Hematopoietic multipotent progenitor cell (in vitro differentiated cells): ENCODE measurements around the gene LRRC47. TPM values are rescaled to one million over a fixed set of nuclear protein-coding genes. Genes with fewer than 3 reads are reported as not detected.
A peak's percentile ranks its signal among the peaks of the same experiment; 100 is the strongest.

Experiments used
- DNase-seq, 3 donors: peaks; one replicate each; pipeline ENCODE4 v3.0.0-alpha.2; 2011 to 2015; ENCODE audit warnings: low read depth in 2 of 3, low spot score in 2 of 3
- total RNA-seq: library from RNA; depleted of rRNA; stranded (reverse); fragments of >200 nt; gene quantifications from one replicate; pipeline ENCODE4 v1.2.3, GENCODE V29; 2012

Gene LRRC47
- total RNA-seq, 1 donor = 27.7 TPM

DNA sequence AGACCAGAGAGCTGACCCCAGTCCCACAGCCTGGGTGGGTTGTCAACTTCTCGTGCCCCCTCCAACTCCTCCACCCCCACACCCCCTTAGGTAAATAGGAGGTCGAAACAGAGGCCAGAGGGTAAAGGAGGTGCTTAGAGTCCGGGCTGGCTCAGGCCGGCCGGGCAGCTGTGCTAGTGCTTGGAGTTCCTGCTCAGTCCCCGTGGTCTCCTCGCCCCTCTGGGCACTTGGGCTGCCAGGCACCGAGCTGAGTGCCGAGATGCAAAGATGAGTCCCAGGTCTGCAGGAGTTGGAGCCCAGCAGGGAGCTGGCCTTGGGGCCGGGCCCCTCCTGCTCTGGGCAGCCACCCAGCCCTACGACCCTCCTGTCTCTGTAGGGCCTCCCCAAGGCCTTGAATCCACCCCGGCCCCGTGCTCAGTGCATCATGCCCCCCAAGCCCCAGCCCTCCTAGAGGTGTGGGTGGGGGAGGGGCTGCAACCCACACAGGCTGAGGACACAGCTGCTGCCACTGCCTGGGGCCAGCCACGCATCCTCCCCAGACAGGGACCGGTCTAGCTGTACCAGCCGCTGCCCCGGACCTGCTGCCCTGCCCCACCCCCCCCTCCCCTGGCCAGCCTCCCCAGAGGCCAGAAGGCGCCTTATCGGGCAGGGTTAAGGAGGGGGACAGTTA is 21.9 kb downstream of the LRRC47 start:
- no peak for DNase-seq

GRCh38 chr1:3773572-3774275 is 22.6 kb downstream of the LRRC47 start:
- no peak for DNase-seq

DNA sequence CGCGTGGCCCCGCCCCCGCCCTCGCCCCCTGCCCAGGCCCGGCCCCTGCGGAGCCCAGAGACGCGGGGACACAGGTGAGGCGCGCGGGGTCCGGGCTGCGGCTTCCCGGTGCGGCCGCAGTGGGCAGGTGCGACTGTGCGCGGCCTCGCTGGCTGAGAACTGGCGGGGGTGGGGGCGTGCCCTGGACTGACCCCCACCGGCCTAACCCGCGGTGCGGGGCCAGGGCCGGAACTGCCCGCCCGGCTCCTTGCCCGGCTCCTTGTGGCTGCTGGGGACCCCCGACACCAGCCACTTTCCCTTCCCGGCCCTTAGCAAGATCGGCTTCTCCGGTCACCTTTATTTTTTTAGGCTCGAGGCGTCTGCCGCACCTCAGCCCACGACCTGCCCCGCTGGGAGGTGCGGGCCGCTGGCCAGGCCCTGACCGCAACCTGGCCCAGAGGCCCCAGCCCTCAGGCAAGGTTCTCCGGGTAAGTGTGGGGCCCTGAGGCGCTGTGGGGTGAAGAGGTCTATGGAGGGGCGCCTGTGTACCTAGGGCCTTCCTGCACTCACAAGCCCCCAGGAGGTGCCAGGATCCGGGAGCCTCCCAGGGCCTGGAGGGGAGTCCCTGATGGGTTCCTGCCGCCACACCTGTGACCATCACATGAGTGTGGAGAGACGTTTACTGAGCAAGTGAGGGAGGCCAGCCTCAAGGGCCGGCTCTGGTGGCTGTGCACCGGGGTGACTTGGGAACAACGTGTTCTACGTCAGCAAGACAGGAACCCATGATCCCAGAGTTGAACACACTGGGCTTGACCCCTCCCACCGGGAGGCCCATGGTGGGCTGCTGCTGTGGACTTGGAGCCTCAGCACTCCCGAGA is 23.4 kb downstream of the LRRC47 start, which contains the start of gene SMIM1:
SMIM1 (plus strand) TSS at position 35 of the 857 bp plus-strand sequence. CDS start 2,625 bp downstream, outside the sequence.
- no peak for DNase-seq

DNA sequence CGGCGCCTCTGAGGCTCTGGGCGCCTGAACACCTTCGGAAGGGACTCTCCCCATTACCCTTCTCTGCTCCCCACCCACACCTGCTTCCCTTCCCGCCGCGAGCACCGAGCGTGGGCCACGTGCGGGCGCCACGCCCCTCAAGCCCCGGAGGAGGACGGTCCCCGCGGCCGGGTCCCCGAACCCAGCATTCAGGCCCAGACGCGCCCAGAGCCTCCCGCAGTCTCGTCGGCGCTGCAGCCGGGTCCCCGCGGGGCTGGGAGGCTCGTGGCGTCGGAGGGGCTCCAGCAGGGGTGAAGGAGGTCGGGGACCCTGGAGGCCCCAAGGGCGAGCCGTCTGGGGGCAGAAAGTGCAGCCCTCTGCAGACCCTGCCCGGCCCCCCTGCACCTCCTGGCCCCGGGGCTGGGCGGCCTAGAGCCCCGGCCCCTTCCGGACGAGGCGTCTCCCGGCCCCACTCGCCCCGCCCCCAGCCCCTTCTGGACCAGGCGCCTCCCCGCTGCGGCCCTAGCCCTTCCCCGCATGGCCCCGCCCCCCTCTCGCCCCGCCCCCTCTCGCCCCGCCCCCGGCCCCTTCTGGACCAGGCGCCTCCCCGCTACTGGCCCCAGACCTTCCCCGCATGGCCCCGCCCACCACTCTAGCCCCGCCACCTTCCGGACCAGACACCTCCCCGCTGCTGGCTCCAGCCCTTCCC is 24.1 kb downstream of the LRRC47 start:
- DNase-seq = peak; percentile 54 to 92 (median 88)

- DNase-seq = no peak
These were observed 24.9 kb downstream of the LRRC47 start for GRCh38 chr1:3771108-3772026.

DNA sequence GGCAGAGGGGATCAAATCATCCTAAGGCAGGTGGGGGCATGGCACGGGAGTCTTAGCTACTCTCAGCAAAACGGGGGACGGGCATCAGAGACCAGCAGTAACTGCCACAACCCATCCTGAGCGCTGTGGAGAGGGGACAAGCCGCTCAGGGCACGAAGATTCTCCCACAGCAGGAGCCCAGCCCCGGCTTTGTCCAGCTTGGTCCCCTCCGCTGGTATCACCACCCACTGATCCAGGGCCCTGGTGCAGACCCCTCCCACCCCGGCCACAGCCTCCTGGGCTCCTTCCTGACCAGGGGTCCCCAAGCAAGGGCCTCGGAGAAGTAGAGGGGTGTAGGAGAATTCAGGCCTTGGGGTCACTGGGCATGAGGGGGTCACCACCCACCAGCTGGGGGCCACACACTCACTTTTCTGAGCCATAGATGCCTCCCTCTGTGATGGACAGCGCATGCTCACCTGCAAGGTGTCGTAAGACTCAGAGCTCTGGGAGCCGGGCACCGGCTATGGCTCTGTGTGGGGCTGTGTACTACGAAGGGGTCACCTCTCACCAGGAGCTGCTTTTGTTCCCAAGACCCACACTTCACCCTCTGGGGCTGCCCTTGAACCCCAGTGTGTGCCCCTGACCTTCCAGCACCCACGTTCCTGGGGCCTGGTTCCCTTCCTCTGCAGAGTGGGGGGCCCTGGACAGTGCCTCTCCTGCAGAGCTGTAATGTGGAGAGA is 26.1 kb downstream of the LRRC47 start:
- no peak for DNase-seq

DNA sequence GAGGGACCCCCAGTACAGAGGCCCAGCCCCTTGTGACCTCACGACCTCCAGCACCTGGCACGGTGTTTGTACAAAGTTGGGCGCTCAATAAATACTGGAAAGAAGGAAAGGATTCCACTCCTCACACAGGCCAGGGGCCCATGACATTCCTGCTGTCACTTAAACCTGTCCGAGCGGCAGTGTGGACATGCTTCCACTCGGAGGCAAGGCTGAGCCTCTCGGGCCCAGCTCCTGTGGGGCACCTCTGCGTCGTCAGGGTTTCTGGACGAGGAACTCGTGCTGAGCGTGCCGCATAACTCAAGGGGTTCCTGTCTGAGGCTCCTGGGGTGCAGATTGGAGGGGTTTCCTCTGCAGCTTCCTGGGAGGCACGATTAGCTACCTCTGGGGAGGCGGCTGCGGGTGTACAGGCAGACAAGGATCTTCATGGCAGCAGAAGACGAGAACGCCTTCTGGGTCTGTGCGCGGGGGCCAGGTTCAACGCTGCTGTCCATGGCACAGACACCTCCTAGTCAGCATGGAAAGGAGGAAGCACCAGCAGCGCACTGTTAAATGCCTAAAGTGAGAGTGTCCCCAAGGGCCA is 27.4 kb downstream of the LRRC47 start:
- DNase-seq = no peak

GRCh38 chr1:3767328-3767925 is 28.9 kb downstream of the LRRC47 start:
- no peak for DNase-seq

- DNase-seq = no peak
These were observed 32.8 kb downstream of the LRRC47 start for GRCh38 chr1:3763351-3764125.

- DNase-seq = no peak
These were observed 33.4 kb downstream of the LRRC47 start for GRCh38 chr1:3762873-3763228.

GRCh38 chr1:3762151-3762872 is 34.0 kb downstream of the LRRC47 start:
- no peak for DNase-seq

DNA sequence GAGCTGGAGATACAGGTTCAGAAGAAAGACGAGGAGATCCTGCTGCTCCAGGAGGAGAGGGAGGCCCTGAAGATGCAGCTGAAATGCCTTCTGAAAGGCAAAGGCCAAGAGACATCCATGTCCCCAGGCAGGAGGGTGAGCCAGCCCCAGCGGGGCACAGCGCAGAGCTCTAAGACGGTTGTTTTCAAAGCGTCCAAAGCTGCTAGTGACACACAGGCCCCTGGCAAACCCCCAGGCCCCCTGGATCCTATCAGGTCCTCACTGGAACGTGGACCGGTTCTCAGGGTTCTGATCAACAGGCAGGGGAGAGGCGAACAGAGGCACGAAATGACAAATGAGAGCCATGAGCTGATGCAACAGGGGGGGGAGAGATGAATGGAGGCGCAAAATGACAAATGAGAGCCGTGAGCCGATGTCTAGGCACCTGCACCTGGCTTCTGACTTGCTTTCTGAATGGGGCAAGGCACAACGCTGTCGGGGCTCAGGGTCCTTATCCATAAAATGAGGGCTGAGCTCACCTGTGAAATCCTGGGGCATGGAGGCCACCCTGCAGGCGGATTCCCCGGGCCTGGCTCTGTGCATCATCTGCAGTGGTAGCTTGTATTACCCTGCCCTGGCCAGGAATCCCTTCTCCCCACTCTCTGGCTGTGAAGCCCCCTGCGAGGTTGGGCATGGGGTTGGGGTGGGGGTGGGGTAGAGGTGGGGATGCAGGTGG is 34.8 kb downstream of the LRRC47 start:
- DNase-seq = no peak

DNA sequence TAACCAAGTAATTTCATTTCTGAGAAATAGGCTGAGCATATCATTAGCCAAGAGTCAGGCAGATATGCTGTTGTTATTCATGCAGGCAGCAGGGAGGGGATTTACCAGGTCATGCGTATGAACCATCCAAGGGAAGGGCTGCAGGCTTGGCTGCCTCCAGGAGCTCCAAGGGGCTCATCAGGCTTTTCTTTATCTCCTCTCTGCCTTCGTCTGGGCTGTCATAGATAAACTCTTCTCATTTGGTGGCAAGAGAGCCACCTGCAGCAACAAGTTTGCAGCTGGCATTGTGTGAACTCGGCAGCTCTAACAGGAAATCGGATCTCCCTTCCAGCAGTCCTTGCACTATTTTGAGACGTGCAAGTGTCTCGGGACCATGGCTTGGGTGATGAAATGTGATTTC is 36.5 kb downstream of the LRRC47 start:
- DNase-seq = no peak

- DNase-seq = no peak
These were observed 37.1 kb downstream of the LRRC47 start for GRCh38 chr1:3759164-3759563.

GRCh38 chr1:3756394-3756793 is 39.9 kb downstream of the LRRC47 start:
- DNase-seq = no peak
